Caco-2 (cell line): ENCODE results near the gene DUOXA1. TPM values are rescaled to one million over a fixed set of nuclear protein-coding genes. Genes with fewer than 3 reads are reported as not detected.

Source experiments
- BruUV-seq: library from RNA; stranded (reverse); fragments of 400-500 nt; replicated peaks from 2 replicates; lab custom pipeline; 2021; lab: Mats Ljungman, UMichigan
- CTCF ChIA-PET: fragments of 300-600 bp; sonication (Branson Sonifier 250); formaldehyde crosslinking; loops from one replicate; lab custom pipeline; 2022; ENCODE audit warnings: antibody characterized with exemption; lab: Charles Lee
- POLR2A ChIA-PET: fragments of 300-600 bp; sonication (Branson Sonifier 250); formaldehyde crosslinking; loops from one replicate; lab custom pipeline; 2022; ENCODE audit warnings: antibody characterized with exemption; lab: Charles Lee
- DNase-seq, 2 experiments: peaks; one replicate each; pipeline versions ENCODE4 v3.0.0 to v3.0.0-alpha.2; 2020 to 2022
- H3K27me3 ChIP-seq: replicated peaks from 2 replicates; pipeline ENCODE4 v1.6.0; 2011; ENCODE audit warnings: low read length; ENCODE audit not compliant: control insufficient read depth, insufficient read depth
- H3K36me3 ChIP-seq: 2 replicates; pipeline ENCODE4 v1.5.1; 2011; ENCODE audit warnings: low read length; ENCODE audit not compliant: control insufficient read depth, insufficient read depth
- H3K4me1 ChIP-seq: fragments of 250-450 bp; sonication (Bioruptor Pico); 2 replicates; pipeline ENCODE4 v1.5.1; 2020; ENCODE audit warnings: mild to moderate bottlenecking
- H3K4me3 ChIP-seq: 2 replicates; pipeline ENCODE4 v1.5.1; 2011; ENCODE audit warnings: low read depth, mild to moderate bottlenecking, control low read depth, low read length
- H3K9me3 ChIP-seq: fragments of 250-450 bp; sonication (Bioruptor Pico); 2 replicates; pipeline ENCODE4 v1.5.1; 2020; ENCODE audit warnings: mild to moderate bottlenecking, moderate library complexity
- H3K27ac Mint-ChIP-seq: one replicate; pipeline ENCODE4 v1.8.0; 2022; ENCODE audit warnings: mixed read lengths; ENCODE audit not compliant: unreplicated experiment
- H3K27me3 Mint-ChIP-seq: one replicate; pipeline ENCODE4 v1.8.0; 2022; ENCODE audit warnings: mixed read lengths; ENCODE audit not compliant: insufficient read depth, unreplicated experiment
- H3K36me3 Mint-ChIP-seq: one replicate; pipeline ENCODE4 v1.8.0; 2022; ENCODE audit warnings: mild to moderate bottlenecking, mixed read lengths; ENCODE audit not compliant: insufficient read depth, unreplicated experiment
- H3K4me1 Mint-ChIP-seq: one replicate; pipeline ENCODE4 v1.8.0; 2022; ENCODE audit warnings: low read depth, mixed read lengths; ENCODE audit not compliant: unreplicated experiment
- H3K4me3 Mint-ChIP-seq: one replicate; pipeline ENCODE4 v1.8.0; 2022; ENCODE audit warnings: mild to moderate bottlenecking, moderate library complexity, mixed read lengths; ENCODE audit not compliant: unreplicated experiment
- H3K9me3 Mint-ChIP-seq: one replicate; pipeline ENCODE4 v1.8.0; 2022; ENCODE audit warnings: mixed read lengths; ENCODE audit not compliant: unreplicated experiment
- CTCF ChIP-seq, 2 experiments: fragments of 200-600 bp in 1 of 2; IDR thresholded peaks; 1 replicate in 1 of 2; 2 replicates in 1 of 2; pipeline versions ENCODE4 v1.5.1 to v1.8.0; 2011 to 2022; ENCODE audit warnings: antibody characterized with exemption in 1 of 2, control low read depth in 1 of 2, inconsistent platforms in 1 of 2, low read depth in 1 of 2, low read length in 1 of 2, mild to moderate bottlenecking in 1 of 2, moderate library complexity in 1 of 2; ENCODE audit not compliant: insufficient read depth in 1 of 2, severe bottlenecking in 1 of 2, unreplicated experiment in 1 of 2
- intact Hi-C: fragments of 100-400 bp; cut with micrococcal nuclease; formaldehyde crosslinking; loops from one replicate; pipeline ENCODE4 v1.10.0; 2022; ENCODE audit not compliant: unreplicated experiment
- total RNA-seq: library from RNA; stranded (reverse); gene quantifications from 2 replicates; pipeline ENCODE4 v1.2.3, GENCODE V29; 2022

DUOXA1 gene
- total RNA-seq, 1 experiment from 2014 or later = not detected

GRCh38 chr15:45134046-45134445, 4.4 kb upstream of the DUOXA1 start:
- no peak for DNase-seq
- Histone ChIP-seq H3K36me3 (no peaks in the 10 kb centered on the region), H3K4me3 (no peak overlapping the region), H3K4me1 (no peaks in the 10 kb centered on the region), H3K9me3 (no peaks in the 10 kb centered on the region), H3K27me3 (no peaks in the 10 kb centered on the region)
- H3K27me3 Mint-ChIP-seq = no peaks in the 10 kb centered on the region
- ChIA-PET CTCF (interaction anchor here (0.6 to 1.5 kb wide), 2 partner anchors 11 to 44 kb away, joined by 3 to 4 read pairs; no protein-coding TSS in a partner anchor), POLR2A (no interaction called here)
- H3K4me1 Mint-ChIP-seq = no peaks in the 10 kb centered on the region
- intact Hi-C loops = no loop called here
- H3K4me3 Mint-ChIP-seq = no peak overlapping the region
- BruUV-seq = no TSS peak
- TF ChIP-seq CTCF (IDR thresholded peaks at IDR 0.05; ENCODE audit: insufficient read depth in 1 of 2, low read depth in 1 of 2, low read length in 1 of 2, severe bottlenecking in 1 of 2, unreplicated experiment in 1 of 2) = no peak
- H3K27ac Mint-ChIP-seq = no peak overlapping the region
- no peaks in the 10 kb centered on the region for H3K9me3 Mint-ChIP-seq
- no peaks in the 10 kb centered on the region for H3K36me3 Mint-ChIP-seq

GRCh38 chr15:45133561-45133920, 3.9 kb upstream of the DUOXA1 start:
- no peak overlapping the region for H3K27ac Mint-ChIP-seq
- Histone ChIP-seq H3K36me3 (no peaks in the 10 kb centered on the region), H3K9me3 (no peaks in the 10 kb centered on the region), H3K4me3 (no peak overlapping the region), H3K4me1 (no peaks in the 10 kb centered on the region), H3K27me3 (no peaks in the 10 kb centered on the region)
- no peak for TF ChIP-seq CTCF (IDR thresholded peaks at IDR 0.05; ENCODE audit: insufficient read depth in 1 of 2, low read depth in 1 of 2, low read length in 1 of 2, severe bottlenecking in 1 of 2, unreplicated experiment in 1 of 2)
- BruUV-seq = no TSS peak
- no peaks in the 10 kb centered on the region for H3K4me1 Mint-ChIP-seq
- H3K9me3 Mint-ChIP-seq = no peaks in the 10 kb centered on the region
- DNase-seq = no peak
- intact Hi-C loops = no loop called here
- POLR2A ChIA-PET = no interaction called here
- CTCF ChIA-PET = interaction anchor here (0.6 to 1.5 kb wide), 2 partner anchors 10 to 45 kb away, joined by 3 to 4 read pairs; no protein-coding TSS in a partner anchor
- no peaks in the 10 kb centered on the region for H3K27me3 Mint-ChIP-seq
- H3K4me3 Mint-ChIP-seq = no peak overlapping the region
- no peaks in the 10 kb centered on the region for H3K36me3 Mint-ChIP-seq

- no peak overlapping the region for H3K27ac Mint-ChIP-seq
- Histone ChIP-seq H3K9me3 (no peaks in the 10 kb centered on the region), H3K4me1 (no peaks in the 10 kb centered on the region), H3K27me3 (no peaks in the 10 kb centered on the region), H3K4me3 (no peak overlapping the region), H3K36me3 (no peaks in the 10 kb centered on the region)
- no peak overlapping the region for H3K4me3 Mint-ChIP-seq
- intact Hi-C loops = no loop called here
- POLR2A ChIA-PET = no interaction called here
- BruUV-seq = no TSS peak
- no peak for TF ChIP-seq CTCF (IDR thresholded peaks at IDR 0.05; ENCODE audit: insufficient read depth in 1 of 2, low read depth in 1 of 2, low read length in 1 of 2, severe bottlenecking in 1 of 2, unreplicated experiment in 1 of 2)
- DNase-seq = no peak
- no peaks in the 10 kb centered on the region for H3K27me3 Mint-ChIP-seq
- CTCF ChIA-PET = interaction anchor here (0.5 to 1.5 kb wide), 2 partner anchors 10 to 102 kb away, joined by 4 to 6 read pairs; no protein-coding TSS in a partner anchor
- H3K4me1 Mint-ChIP-seq = no peaks in the 10 kb centered on the region
- no peaks in the 10 kb centered on the region for H3K9me3 Mint-ChIP-seq
- H3K36me3 Mint-ChIP-seq = no peaks in the 10 kb centered on the region
Measured at GRCh38 chr15:45132844-45133560, 3.3 kb upstream of the DUOXA1 start.
